Bone marrow (tissue), 2 donors: Measurements from ENCODE around the gene LEMD1.

ENCODE experiments used
- DNase-seq, 2 donors: peaks; one replicate each; lab custom pipeline; 2025; lab: John Stamatoyannopoulos, UW

LEMD1 gene

GRCh38 chr1:205421798-205422197 lies at the start of gene LEMD1:
TSS of gene LEMD1 (minus strand) at chr1:205422056. CDS start at chr1:205420536, 1,520 bp downstream.
- DNase-seq: no peak

- DNase-seq: no peak
Observed at GRCh38 chr1:205470131-205470530, 48.3 kb upstream of the LEMD1 start.

- no peak for DNase-seq
Observed at GRCh38 chr1:205466595-205467220, 44.9 kb upstream of the LEMD1 start.

GRCh38 chr1:205465392-205465791 lies 43.5 kb upstream of the LEMD1 start:
- no peak for DNase-seq

GRCh38 chr1:205458777-205459566 lies 37.1 kb upstream of the LEMD1 start:
- DNase-seq: peak in 1 of 2 donors; percentile 37

GRCh38 chr1:205456868-205457745 lies 35.3 kb upstream of the LEMD1 start:
- no peak for DNase-seq

- DNase-seq: no peak
Observed at GRCh38 chr1:205456383-205456867, 34.6 kb upstream of the LEMD1 start.

- no peak for DNase-seq
Observed at GRCh38 chr1:205455581-205456382, 33.9 kb upstream of the LEMD1 start, which contains the start of gene BLACAT1. TSS of gene BLACAT1 (minus strand) at chr1:205456045.

- no peak for DNase-seq
Observed at GRCh38 chr1:205454903-205455335, 33.1 kb upstream of the LEMD1 start.

GRCh38 chr1:205453466-205453865 lies 31.6 kb upstream of the LEMD1 start:
- DNase-seq: no peak

- DNase-seq: no peak
Observed at GRCh38 chr1:205452933-205453332, 31.1 kb upstream of the LEMD1 start.

- DNase-seq: no peak
Observed at GRCh38 chr1:205452364-205452763, 30.5 kb upstream of the LEMD1 start.

GRCh38 chr1:205451759-205452164 lies 29.9 kb upstream of the LEMD1 start:
- no peak for DNase-seq

GRCh38 chr1:205451202-205451601 lies 29.3 kb upstream of the LEMD1 start:
- DNase-seq: no peak

- no peak for DNase-seq
Observed at GRCh38 chr1:205450448-205450847, 28.6 kb upstream of the LEMD1 start.

- DNase-seq: no peak
Observed at GRCh38 chr1:205449750-205450443, 28.0 kb upstream of the LEMD1 start.

- no peak for DNase-seq
Observed at GRCh38 chr1:205449254-205449749, 27.4 kb upstream of the LEMD1 start.

- DNase-seq: no peak
Observed at GRCh38 chr1:205448540-205449253, 26.8 kb upstream of the LEMD1 start.

- no peak for DNase-seq
Observed at GRCh38 chr1:205447457-205448341, 25.8 kb upstream of the LEMD1 start.
